ENCODE data around the gene PRODH2. TPM values are rescaled to one million over a fixed set of nuclear protein-coding genes. Genes with fewer than 3 reads are reported as not detected.

The PRODH2 gene
- total and polyA plus RNA-seq, 2 of the 13 experiments (the other 11 are each of a cell fraction or from before 2014, with no cell fraction given) = 86.7 to 118 TPM

GRCh38 chr19:35828692-35829301, 16.2 kb upstream of the PRODH2 start (continued):
- TF ChIP-seq XBP1 (CRISPR knock-in tag; IDR thresholded peaks at IDR 0.05) (peak; percentile 96), ZNF772 (CRISPR knock-in tag; IDR thresholded peaks at IDR 0.05) (peak; percentile 93), ZNF672 (CRISPR knock-in tag; IDR thresholded peaks at IDR 0.05) (no peak), ZNF556 (CRISPR knock-in tag; IDR thresholded peaks at IDR 0.05; ENCODE audit: borderline replicate concordance) (peak; percentile 47; the same call in 1 of the 2 replicates), STAG1 (CRISPR knock-in tag; IDR thresholded peaks at IDR 0.05) (peak; percentile 16; the same call in 1 of the 2 replicates), THAP11 (CRISPR knock-in tag; IDR thresholded peaks at IDR 0.05) (peak; percentile 82), ZNF709 (CRISPR knock-in tag; IDR thresholded peaks at IDR 0.05) (peak; percentile 83), ZSCAN30 (CRISPR knock-in tag; IDR thresholded peaks at IDR 0.05) (peak; percentile 88; the same call in 1 of the 2 replicates), ZNF775 (CRISPR knock-in tag; IDR thresholded peaks at IDR 0.05; ENCODE audit: borderline replicate concordance) (no peak), U2AF2 (IDR thresholded peaks at IDR 0.05; ENCODE audit: low read depth, low read length) (no peak), FIP1L1 (IDR thresholded peaks at IDR 0.05; ENCODE audit: borderline replicate concordance, insufficient read depth, low read depth, low read length) (no peak), RBAK (CRISPR knock-in tag; IDR thresholded peaks at IDR 0.05) (no peak), GLMP (CRISPR knock-in tag; IDR thresholded peaks at IDR 0.05; ENCODE audit: borderline replicate concordance) (0 out of 2 replicates have a peak, but pooled peaks have one; percentile 54), ZBTB34 (CRISPR knock-in tag; IDR thresholded peaks at IDR 0.05) (no peak), TEAD3 (CRISPR knock-in tag; optimal IDR thresholded peaks at IDR 0.05; ENCODE audit: borderline replicate concordance) (peak; percentile 61), ZNF205 (CRISPR knock-in tag; IDR thresholded peaks at IDR 0.05) (peak; percentile 92), PHF21A (CRISPR knock-in tag; IDR thresholded peaks at IDR 0.05) (0 out of 2 replicates have a peak, but pooled peaks have one; percentile 25), PRPF4 (IDR thresholded peaks at IDR 0.05; ENCODE audit: low read depth, low read length, poor library complexity, severe bottlenecking) (no peak), THAP9 (CRISPR knock-in tag; IDR thresholded peaks at IDR 0.05; ENCODE audit: borderline replicate concordance) (no peak)
- TF ChIP-seq, protein P1, sequence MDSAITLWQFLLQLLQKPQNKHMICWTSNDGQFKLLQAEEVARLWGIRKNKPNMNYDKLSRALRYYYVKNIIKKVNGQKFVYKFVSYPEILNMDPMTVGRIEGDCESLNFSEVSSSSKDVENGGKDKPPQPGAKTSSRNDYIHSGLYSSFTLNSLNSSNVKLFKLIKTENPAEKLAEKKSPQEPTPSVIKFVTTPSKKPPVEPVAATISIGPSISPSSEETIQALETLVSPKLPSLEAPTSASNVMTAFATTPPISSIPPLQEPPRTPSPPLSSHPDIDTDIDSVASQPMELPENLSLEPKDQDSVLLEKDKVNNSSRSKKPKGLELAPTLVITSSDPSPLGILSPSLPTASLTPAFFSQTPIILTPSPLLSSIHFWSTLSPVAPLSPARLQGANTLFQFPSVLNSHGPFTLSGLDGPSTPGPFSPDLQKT (CRISPR knock-in tag; IDR thresholded peaks at IDR 0.05; ENCODE audit: borderline replicate concordance) = no peak; the same call in 1 of the 2 replicates
- TF ChIP-seq, protein P2, sequence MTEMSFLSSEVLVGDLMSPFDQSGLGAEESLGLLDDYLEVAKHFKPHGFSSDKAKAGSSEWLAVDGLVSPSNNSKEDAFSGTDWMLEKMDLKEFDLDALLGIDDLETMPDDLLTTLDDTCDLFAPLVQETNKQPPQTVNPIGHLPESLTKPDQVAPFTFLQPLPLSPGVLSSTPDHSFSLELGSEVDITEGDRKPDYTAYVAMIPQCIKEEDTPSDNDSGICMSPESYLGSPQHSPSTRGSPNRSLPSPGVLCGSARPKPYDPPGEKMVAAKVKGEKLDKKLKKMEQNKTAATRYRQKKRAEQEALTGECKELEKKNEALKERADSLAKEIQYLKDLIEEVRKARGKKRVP (CRISPR knock-in tag; IDR thresholded peaks at IDR 0.05) = peak in 1 of 2 experiments; percentile 58; a peak in 1 of 4 replicates
- TF ChIP-seq, protein P3, sequence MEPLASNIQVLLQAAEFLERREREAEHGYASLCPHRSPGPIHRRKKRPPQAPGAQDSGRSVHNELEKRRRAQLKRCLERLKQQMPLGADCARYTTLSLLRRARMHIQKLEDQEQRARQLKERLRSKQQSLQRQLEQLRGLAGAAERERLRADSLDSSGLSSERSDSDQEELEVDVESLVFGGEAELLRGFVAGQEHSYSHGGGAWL (CRISPR knock-in tag; IDR thresholded peaks at IDR 0.05) = peak; percentile 95; the same call in 1 of the 2 replicates
